ENCODE data around the gene ENGASE. TPM values are rescaled to one million over a fixed set of nuclear protein-coding genes. Genes with fewer than 3 reads are reported as not detected.

The ENGASE gene
- total RNA-seq = 5.4 and 8.9 TPM in 2 replicates

GRCh38 chr17:79074649-79075445, at the start of gene ENGASE:
Gene ENGASE (plus strand): TSS chr17:79074824. CDS start chr17:79074945, 121 bp downstream.

Other genes starting within 250 kb of the ENGASE start
- gene USP36, start 234.0 kb upstream of the ENGASE start, total RNA-seq = 10.4 and 11.4 TPM in 2 replicates
- 0.30 and 0.34 TPM in 2 replicates for gene CEP295NL, start 171.6 kb upstream of the ENGASE start, total RNA-seq
- gene TIMP2, start 149.4 kb upstream of the ENGASE start, total RNA-seq = 109 and 111 TPM in 2 replicates
- 111 and 124 TPM in 2 replicates for gene LGALS3BP, start 94.9 kb upstream of the ENGASE start, total RNA-seq
- 47.6 and 66.4 TPM in 2 replicates for gene CANT1, start 65.1 kb upstream of the ENGASE start, total RNA-seq
- gene C1QTNF1, start 50.7 kb upstream of the ENGASE start, total RNA-seq = 18.5 and 18.9 TPM in 2 replicates

All from bronchus fibroblast of lung (primary cell).